Esophagus squamous epithelium (tissue), 4 donors: ENCODE measurements around the gene EML1.

Experiments
- POLR2A ChIP-seq, 4 donors: fragments of 450-650 bp; IDR thresholded peaks; one replicate each; pipeline ENCODE4 v1.6.1; 2017; ENCODE audit warnings: antibody characterized with exemption in 4 of 4, mild to moderate bottlenecking in 4 of 4, moderate library complexity in 3 of 4
- TF ChIP-seq, protein P1 (sequence below), 6 experiments: fragments of 450-650 bp in 4 of 6; fragments of 200-600 bp in 2 of 6; sonication (generic) in 2 of 6; IDR thresholded peaks; one replicate each; pipeline ENCODE4 v1.5.1; 2016 to 2019; ENCODE audit warnings: antibody characterized with exemption in 6 of 6, mild to moderate bottlenecking in 4 of 6, moderate library complexity in 4 of 6

- TF ChIP-seq, protein P1, sequence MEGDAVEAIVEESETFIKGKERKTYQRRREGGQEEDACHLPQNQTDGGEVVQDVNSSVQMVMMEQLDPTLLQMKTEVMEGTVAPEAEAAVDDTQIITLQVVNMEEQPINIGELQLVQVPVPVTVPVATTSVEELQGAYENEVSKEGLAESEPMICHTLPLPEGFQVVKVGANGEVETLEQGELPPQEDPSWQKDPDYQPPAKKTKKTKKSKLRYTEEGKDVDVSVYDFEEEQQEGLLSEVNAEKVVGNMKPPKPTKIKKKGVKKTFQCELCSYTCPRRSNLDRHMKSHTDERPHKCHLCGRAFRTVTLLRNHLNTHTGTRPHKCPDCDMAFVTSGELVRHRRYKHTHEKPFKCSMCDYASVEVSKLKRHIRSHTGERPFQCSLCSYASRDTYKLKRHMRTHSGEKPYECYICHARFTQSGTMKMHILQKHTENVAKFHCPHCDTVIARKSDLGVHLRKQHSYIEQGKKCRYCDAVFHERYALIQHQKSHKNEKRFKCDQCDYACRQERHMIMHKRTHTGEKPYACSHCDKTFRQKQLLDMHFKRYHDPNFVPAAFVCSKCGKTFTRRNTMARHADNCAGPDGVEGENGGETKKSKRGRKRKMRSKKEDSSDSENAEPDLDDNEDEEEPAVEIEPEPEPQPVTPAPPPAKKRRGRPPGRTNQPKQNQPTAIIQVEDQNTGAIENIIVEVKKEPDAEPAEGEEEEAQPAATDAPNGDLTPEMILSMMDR (IDR thresholded peaks at IDR 0.05) = no peak
- TF ChIP-seq POLR2A (IDR thresholded peaks at IDR 0.05) = no peak
Measured at GRCh38 chr14:99938896-99939295, 145.7 kb downstream of the EML1 start.
